NCI-H69 (cell line): ENCODE results near the gene PAMR1.
A peak's percentile ranks its signal among the peaks of the same experiment; 100 is the strongest.

Experiments used
- DNase-seq: peaks from one replicate; lab custom pipeline; 2025; lab: John Stamatoyannopoulos, UW

The PAMR1 gene

DNA sequence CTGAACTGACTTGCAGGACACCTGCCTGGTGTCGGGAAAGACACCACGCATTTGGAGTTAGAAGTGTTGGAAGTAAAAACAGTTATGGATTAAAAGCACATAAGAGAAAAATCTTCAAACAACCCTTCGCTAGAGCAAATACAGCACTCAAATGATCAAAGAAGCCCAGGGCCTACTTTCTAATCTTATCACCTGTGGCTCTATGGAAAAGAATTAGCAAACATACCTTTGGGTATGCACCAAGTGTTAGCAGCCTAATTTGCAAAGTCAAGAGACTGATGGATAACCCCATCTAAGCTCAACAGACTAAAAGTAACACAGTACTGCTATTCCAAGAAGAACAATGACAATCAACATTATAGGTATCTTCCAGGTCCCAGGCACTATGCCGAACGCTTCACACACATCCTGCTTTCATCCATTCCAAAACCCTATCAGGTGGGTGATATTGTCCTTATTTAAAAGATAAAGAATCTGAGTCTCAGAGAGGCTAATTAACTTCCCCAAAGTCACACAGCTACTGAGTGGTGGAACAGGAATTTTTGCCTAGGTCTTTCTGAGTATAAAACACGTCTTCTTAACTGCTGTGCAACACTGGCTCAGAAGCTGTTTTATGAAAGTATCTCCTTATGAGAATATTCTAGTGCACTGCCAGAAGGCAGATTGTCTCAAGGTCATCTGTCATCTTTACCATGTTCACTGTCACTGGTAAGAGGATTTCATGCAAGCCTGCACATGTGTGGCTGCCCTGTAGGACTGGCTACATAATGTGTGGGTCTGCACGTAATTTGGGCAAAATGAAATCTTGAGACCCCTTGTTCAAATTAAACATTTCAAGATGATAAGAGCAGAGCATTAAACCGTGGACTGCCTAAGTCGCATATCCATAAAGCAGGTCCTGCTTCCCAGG is 122.4 kb downstream of the PAMR1 start:
- peak; percentile 23 for DNase-seq

DNA sequence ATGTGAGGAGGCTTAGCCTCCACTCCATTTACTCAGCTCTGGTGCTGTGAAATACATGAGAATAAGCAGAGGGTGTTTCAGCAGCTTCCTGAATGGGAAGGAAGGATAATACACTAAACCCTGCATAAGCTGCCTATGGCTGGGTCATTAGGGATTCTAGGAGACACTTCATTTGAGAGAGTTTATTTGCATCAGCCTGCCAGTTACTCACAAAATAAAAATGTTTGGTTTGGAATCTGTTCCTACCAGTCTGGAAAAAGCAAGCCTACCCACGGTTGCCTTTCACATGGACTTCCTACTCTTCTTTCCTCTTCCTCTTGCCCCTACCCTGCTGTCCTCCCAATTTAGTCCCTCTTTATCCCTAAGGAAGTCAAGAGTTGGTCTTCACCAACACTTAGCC is 126.5 kb downstream of the PAMR1 start:
- no peak for DNase-seq

DNA sequence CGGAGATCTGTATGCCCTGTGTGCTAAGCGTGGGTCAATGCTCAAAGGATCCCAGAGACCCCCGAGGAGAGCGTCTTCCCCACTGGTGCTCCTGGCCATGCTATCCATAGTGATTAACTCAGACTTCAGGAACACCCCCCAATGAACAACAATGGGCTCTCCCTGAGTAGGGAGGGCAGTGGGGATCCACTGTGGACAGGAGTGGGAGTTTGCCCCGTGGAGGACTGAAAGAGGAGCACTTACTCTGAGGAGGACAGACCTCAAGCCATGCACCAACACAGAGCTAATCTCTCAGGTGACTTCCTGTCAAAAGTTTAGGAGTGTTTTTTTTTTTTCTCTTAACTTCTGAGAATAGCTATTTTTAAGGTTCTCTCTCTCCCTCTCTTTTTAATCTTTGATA is 130.5 kb downstream of the PAMR1 start:
- DNase-seq = no peak

DNA sequence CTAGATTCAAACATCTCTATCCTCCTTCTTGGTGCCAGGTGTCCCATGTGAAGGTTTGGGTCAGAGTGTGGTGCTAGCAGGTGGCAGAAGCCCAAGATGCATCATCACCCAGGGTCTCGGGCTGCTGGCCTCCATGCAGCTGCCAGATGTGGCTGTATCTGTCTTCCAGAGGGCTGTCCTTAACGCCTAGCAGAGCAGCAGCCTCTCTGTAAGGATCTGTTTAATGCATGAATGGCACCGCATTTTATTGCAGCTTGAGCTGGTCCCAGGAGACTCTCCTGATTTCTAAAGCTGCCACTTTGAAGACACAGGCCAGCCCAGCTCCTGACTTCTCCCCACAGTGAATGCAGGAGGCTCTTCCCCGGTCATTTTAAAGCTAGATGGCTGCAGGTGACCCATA is 132.3 kb downstream of the PAMR1 start:
- peak; percentile 71 for DNase-seq

DNA sequence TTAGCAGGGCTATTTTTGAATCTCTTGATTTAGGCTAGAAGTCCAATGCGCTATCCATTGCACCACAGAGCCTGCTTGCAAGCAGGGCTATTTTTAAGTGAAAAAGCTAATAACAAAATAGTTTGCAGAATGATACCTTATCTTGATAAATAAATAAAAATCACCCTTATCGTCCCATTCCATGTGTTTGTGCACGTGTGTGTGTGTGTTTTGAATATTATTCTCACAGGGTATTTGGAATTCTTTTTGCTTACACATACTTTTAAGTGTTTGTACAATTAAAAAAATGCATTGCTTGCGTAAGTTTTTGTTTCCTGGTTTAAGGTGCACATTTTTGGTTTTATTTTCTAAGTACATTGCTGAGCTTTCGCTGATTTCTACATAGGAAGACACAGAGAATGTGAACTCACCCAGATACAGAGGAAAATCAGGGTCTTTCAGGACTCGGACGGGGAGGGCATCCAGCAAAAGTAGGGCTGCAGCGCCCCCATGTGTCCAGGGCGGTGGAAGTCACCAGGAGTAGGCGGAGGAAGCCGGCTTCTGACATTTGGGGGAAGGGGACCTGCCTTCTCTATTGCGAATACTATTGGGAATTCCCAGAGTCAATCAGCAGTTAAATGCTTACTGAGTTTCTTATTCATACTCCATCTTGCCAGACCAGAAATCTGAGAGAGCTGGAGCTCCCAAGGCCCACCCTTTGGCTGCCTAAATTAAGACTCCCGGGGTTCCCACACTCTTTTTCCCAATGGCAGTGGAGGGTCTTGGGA is 133.3 kb downstream of the PAMR1 start:
- DNase-seq = peak; percentile 92

DNA sequence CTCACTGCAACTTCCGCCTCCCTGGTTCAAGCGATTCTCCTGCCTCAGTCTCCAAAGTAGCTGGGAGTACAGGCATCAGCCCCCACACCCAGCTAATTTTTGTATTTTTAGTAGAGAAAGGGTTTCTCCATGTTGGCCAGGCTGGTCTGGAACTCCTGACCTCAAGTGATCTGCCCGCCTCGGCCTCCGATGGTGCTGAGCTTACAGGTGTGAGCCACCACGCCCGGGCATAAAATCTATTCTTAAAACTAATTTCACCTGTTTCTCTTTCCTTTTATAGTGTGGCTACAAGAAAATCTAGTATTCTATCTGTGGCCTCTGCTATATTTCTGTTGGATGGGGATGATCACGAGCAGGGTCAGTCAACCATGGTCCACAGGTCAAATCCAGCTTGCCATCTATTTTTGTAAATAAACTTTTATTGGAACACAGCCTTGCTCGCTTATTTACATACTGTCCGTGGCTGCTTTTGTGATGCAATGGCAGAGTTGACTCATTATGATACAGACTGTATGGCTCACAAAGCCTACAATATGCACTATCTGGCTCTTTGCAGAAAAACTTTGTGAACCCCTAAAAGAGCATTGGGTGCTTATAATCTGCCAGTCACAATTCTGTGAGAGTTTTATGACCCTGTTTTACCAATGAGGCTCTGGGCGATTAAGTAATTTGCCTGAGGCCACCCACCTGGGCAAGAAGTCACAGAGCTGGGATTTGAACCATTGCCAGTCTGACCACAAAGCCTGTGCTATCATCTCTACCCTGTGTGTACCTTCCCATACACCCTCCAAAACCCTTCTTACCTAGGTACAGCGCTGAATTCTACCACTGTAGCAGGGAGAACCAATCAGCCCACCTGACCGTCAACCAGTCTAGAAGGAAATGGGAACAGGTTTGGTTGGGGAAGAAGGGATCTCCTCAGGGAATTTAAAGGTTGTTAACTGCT is 134.4 kb downstream of the PAMR1 start:
- DNase-seq = peak; percentile 90

DNA sequence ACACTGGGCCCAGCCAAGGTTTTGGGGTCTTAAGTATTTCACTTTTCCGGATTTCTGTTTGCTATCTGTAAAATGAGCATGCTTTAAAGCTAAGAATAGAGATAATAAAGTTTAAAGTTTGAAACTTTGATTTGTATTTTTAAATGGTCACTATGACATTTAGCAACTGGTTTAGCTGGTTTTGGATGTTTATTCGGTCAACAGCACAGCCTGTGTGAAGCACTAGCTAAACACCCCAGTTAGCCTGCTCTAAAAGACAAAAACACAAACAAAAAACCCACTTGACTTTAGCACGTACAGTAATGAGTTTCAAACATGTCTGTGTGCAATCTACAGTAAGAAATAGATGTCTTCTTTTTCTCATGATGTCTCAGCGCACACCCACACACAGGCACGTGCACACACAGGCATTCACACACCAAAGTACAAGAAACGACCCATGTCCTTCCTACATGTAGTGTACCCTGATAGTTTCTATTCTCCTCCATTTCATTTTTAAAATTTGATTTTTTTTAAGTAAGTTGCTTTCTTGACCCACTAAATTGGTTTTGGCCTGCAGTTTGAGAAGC is 135.4 kb downstream of the PAMR1 start:
- DNase-seq = no peak

DNA sequence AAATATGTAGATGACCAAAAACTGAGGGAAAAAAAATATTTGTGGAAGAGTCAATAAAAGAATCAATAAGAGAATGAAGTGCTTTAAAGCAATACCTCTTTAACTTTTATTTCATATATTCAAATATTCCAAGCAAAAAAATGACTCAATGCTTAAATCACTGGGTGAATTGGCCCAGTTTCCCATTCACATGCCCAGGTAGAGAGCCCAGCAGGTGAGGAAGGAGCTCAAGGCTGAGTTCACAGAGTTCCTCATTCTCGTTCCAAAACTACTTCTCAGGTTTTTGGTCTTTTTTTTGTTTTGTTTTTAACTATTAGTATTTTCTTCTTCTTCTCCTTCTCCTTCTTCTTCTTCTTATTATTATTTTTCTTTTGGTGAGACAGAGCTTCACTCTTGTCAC is 136.3 kb downstream of the PAMR1 start:
- peak; percentile 18 for DNase-seq

DNA sequence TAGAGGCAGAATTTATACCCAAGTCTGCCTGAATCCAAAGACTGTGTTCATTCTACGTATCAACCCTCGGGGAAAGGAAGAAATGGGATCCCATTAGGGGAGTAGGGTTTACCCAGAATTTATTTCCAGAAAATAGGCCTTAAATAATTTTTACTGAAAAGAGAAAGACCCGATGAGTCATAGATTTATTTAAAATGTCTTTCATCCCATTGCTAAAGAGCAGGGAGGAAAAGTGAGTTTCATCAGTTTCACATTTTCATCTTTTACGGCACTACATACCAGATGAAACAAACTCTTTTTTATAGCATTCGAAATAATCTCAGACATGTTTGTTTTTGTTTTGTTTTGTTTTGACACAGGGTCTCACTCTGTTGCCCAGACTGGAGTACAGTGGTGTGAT is 137.4 kb downstream of the PAMR1 start:
- DNase-seq = no peak

DNA sequence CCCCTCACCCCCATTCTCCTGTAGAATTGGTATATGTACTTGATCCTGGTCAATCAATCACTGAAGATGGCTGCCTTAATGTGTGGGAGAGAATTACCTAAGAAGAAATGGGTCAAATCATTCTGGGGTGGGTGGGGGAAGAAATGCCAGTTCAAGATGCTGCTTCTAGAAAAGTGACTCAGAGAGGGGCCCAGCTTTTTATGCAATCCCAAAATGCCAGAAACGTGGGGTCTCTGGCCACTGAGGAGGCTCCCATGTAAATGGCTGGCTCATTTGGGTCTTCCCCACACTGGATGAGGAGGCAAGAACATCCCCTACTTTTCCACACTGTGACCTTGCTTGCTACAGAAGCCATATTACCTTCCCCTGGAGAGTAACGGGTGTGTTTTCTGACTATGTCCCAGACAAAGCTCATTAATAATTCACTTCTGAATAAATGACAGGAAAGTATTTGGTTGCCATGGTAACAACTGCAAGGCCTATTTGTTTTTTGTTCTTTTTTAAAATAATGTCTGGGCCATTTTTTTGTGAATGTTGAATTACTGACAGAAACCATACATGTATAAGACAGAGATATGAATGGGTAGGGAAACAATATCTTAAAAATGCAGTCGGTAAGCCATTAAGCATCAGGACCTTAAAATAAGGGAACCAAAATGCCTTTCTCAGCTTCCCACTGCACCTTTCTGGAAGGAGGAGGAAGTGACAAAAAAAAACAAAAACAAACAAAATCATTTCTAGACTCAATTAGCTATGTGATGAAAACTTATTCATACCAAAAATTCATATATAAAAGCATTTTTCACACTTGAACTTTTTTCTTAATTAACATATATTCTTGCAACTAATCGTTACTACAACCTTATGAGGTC is 138.1 kb downstream of the PAMR1 start:
- DNase-seq = peak; percentile 18

DNA sequence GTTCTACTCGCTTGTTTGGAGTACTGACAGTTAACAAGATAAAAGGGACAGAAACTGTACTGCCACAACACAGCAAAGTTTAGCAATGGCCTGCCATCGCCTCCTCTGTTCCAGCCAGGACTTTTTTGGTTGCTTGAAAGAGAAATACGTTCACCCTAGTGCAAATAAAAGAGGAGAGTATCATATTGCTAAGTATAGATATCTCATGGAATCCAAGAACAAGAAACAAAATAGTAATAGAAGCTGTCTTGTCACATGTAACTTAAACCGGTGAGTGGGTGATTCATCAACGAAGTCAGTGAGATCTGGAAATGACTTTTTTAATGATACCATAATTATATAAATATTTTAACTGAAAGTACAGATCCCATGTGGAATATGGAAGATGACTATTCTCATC is 141.5 kb downstream of the PAMR1 start:
- no peak for DNase-seq
